Measurements from ENCODE around the gene CCL23.

GRCh38 chr17:36000732-36001109 is 17.1 kb downstream of the CCL23 start:
- TF ChIP-seq SUZ12 (IDR thresholded peaks at IDR 0.05; ENCODE audit: extremely low read depth, insufficient read depth, insufficient read length) (no peak), YY1 (IDR thresholded peaks at IDR 0.05; ENCODE audit: insufficient read depth, insufficient read length) (no peak), ZNF274 (IDR thresholded peaks at IDR 0.05; ENCODE audit: low read depth, low read length) (no peak)

Measured in NT2/D1 (cell line).